Right lobe of liver (tissue), 6 donors: ENCODE measurements around the gene GAREM1. TPM values are rescaled to one million over a fixed set of nuclear protein-coding genes. Genes with fewer than 3 reads are reported as not detected.

Source experiments
- ATAC-seq, 4 donors: fragments of 200-7000 bp; cut with Tn5 transposase; one replicate each; pipeline ENCODE4 v1.9.1; 2020; ENCODE audit warnings: mild to moderate bottlenecking in 4 of 4, moderate library complexity in 4 of 4
- DNase-seq, 3 donors: peaks; one replicate each; pipeline ENCODE4 v3.0.0-alpha.2; 2020
- H3K27ac ChIP-seq, 3 donors: fragments of 200-600 bp; one replicate each; pipeline ENCODE4 v1.8.0; 2022
- H3K27me3 ChIP-seq, 2 donors: fragments of 200-600 bp; one replicate each; pipeline ENCODE4 v1.8.0; 2022
- H3K36me3 ChIP-seq, 4 donors: fragments of 200-600 bp; sonication (generic) in 1 of 4; one replicate each; pipeline versions ENCODE4 v1.5.1 to v1.8.0; 2017 to 2022; ENCODE audit warnings: control low read depth in 1 of 4
- H3K4me1 ChIP-seq, 4 donors: fragments of 200-600 bp; sonication (generic) in 1 of 4; one replicate each; pipeline versions ENCODE4 v1.5.1 to v1.8.0; 2017 to 2022; ENCODE audit warnings: control low read depth in 1 of 4
- H3K4me3 ChIP-seq, 3 donors: fragments of 200-600 bp; one replicate each; pipeline ENCODE4 v1.8.0; 2022
- H3K9me3 ChIP-seq, 4 donors: fragments of 200-600 bp; sonication (generic) in 1 of 4; one replicate each; pipeline versions ENCODE4 v1.5.1 to v1.8.0; 2017 to 2022; ENCODE audit warnings: control low read depth in 1 of 4
- CTCF ChIP-seq, 4 donors: fragments of 200-600 bp in 3 of 4; fragments of 450-650 bp in 1 of 4; IDR thresholded peaks; one replicate each; pipeline versions ENCODE4 v1.5.1 to v1.8.0; 2016 to 2022; ENCODE audit warnings: antibody characterized with exemption in 4 of 4, mild to moderate bottlenecking in 2 of 4
- POLR2A ChIP-seq: fragments of 450-650 bp; IDR thresholded peaks from one replicate; pipeline ENCODE4 v1.6.1; 2017; ENCODE audit warnings: antibody characterized with exemption, mild to moderate bottlenecking
- WGBS: methylation state at CpG from one replicate; pipeline ENCODE4 v1.1.6; 2018; ENCODE audit warnings: low coverage, low lambda C conversion rate; ENCODE audit not compliant: insufficient coverage; ENCODE audit errors: missing lambda C conversion rate; 5-methylcytosine and 5-hydroxymethylcytosine counted together
- intact Hi-C, 2 donors: fragments of 100-400 bp; cut with DNase I; formaldehyde crosslinking; loops; one replicate each; pipeline versions ENCODE4 v1.11.2 to v1.14.1; 2022
- total RNA-seq, 6 experiments: library from RNA; depleted of rRNA in 2 of 6; stranded (reverse); fragments of >200 nt in 2 of 6; fragmentation: NEBNext Ultra II Directional in 3 of 6; extraction: Animal tissue kit (Norgen Biotek cat#: 25700) in 3 of 6; gene quantifications; one replicate each; pipeline versions ENCODE4 v1.1.0 to v1.2.4, GENCODE V29; 2016 to 2023
- donor health status: DM: no; HTN: yes; CAD: no.
- donor health status: DM: no; HTN: no; CAD: no.
- donor health status: DM: no; HTN: no; CAD: no.
- donor health status: DM: no; HTN: yes; CAD: no.
- donor health status: DM: no; HTN: yes; CAD: no.

Gene GAREM1
- total RNA-seq, 6 experiments from 2014 or later, result 5.5 to 11.3 (median 6.6) TPM

GRCh38 chr18:32299484-32299883 is 171.2 kb downstream of the GAREM1 start:
- DNase-seq (no peak), ATAC-seq (peak; percentile 44 to 71 (median 54))
- WGBS, result 18% methylated on average over 1 of the region's 1 CpG
- no peak overlapping the region for H3K27ac ChIP-seq
- H3K9me3 ChIP-seq, result no peaks in the 10 kb centered on the region
- no peaks in the 10 kb centered on the region for H3K36me3 ChIP-seq
- H3K27me3 ChIP-seq, result no peaks in the 10 kb centered on the region
- TF ChIP-seq CTCF (IDR thresholded peaks at IDR 0.05), result no peak
- no peak for TF ChIP-seq POLR2A
- H3K4me1 ChIP-seq, result peaks cover 0 to 8% (median 2%) of the 10 kb centered on the region in 4 donors
- intact Hi-C loops, result no loop called here
- no peak overlapping the region for H3K4me3 ChIP-seq

- H3K4me3 ChIP-seq, result no peak overlapping the region
- H3K27me3 ChIP-seq, result no peaks in the 10 kb centered on the region
- ATAC-seq, result no peak
- H3K4me1 ChIP-seq, result peaks cover 0 to 8% (median 2%) of the 10 kb centered on the region in 4 donors
- intact Hi-C loops, result no loop called here
- no peaks in the 10 kb centered on the region for H3K9me3 ChIP-seq
- WGBS, result 62% methylated on average over 6 of the region's 6 CpGs
- H3K36me3 ChIP-seq, result no peaks in the 10 kb centered on the region
- no peak for DNase-seq
- TF ChIP-seq CTCF (IDR thresholded peaks at IDR 0.05), result no peak
- TF ChIP-seq POLR2A, result no peak
- H3K27ac ChIP-seq, result peak overlapping the region in 1 of 3 donors; percentile 14
Observed at GRCh38 chr18:32298171-32298667, 172.5 kb downstream of the GAREM1 start.

- WGBS, result 51% methylated on average over 5 of the region's 5 CpGs
- intact Hi-C loops, result no loop called here
- Histone ChIP-seq H3K4me1 (peaks cover 0 to 8% (median 2%) of the 10 kb centered on the region in 4 donors), H3K36me3 (no peaks in the 10 kb centered on the region), H3K9me3 (no peaks in the 10 kb centered on the region), H3K27me3 (no peaks in the 10 kb centered on the region), H3K27ac (peak overlapping the region in 1 of 3 donors; percentile 14), H3K4me3 (no peak overlapping the region)
- TF ChIP-seq POLR2A, result no peak
- no peak for TF ChIP-seq CTCF (IDR thresholded peaks at IDR 0.05)
- ATAC-seq (peak in 2 of 4 donors; percentile 53 to 65), DNase-seq (no peak)
Observed at GRCh38 chr18:32297579-32298170, 173.0 kb downstream of the GAREM1 start.

GRCh38 chr18:32296851-32297250 is 173.8 kb downstream of the GAREM1 start:
- Histone ChIP-seq H3K9me3 (no peaks in the 10 kb centered on the region), H3K4me1 (peaks cover 0 to 8% (median under 1%) of the 10 kb centered on the region in 4 donors), H3K36me3 (no peaks in the 10 kb centered on the region), H3K4me3 (no peak overlapping the region), H3K27me3 (no peaks in the 10 kb centered on the region), H3K27ac (no peak overlapping the region)
- TF ChIP-seq POLR2A (no peak), CTCF (IDR thresholded peaks at IDR 0.05) (no peak)
- 90% methylated on average over 2 of the region's 2 CpGs for WGBS
- DNase-seq (no peak), ATAC-seq (no peak)
- intact Hi-C loops, result no loop called here
